ENCODE measurements around the gene PRSS36. TPM values are rescaled to one million over a fixed set of nuclear protein-coding genes. Genes with fewer than 3 reads are reported as not detected.
A peak's percentile ranks its signal among the peaks of the same experiment; 100 is the strongest.

The PRSS36 gene
- total RNA-seq, 1 experiment from 2014 or later: 4.1 TPM

DNA sequence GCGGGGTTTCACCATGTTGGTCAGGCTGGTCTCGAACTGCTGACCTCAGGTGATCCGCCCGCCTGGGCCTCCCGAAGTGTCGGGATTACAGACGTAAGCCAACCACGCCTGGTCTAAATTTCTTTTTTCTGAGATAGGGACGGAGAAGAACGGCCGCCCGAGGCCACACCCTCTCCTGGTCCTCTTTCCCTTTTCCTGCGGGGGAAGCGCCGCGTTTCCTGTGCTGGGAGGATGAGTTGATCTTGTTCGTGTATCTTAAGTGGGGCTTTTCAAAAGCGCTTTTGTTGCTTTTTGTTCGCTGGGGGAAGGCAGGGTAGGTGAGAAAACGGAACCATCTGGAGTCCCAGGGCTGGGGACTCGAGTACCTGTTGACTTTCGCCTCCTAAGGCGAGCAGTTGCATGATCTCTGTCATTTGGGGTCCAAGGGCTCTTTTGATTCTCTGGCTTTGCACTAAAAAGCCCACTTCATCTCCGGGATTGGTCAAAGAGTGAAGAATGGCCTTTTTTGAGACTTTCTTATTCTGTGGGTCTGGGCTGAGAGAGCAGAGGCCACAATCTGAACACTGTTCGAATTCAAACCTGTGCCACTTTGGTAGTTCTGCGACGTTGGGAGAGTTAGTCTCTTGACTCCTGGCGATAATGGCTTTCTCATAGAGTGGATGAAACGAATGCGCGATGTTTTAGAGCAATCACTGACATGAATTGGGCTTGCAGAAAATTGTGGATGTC, 31.4 kb upstream of the PRSS36 start:
- Histone ChIP-seq H3K79me2 (ENCODE audit: low read depth) (peaks cover 73% of the 10 kb centered on the region), H3F3A (ENCODE audit: insufficient read depth, low read depth) (peaks cover 48% of the 10 kb centered on the region), H3K36me3 (ENCODE audit: low read depth) (peaks cover 48% of the 10 kb centered on the region), H4K20me1 (ENCODE audit: insufficient read depth) (peaks cover 59% of the 10 kb centered on the region), H3K4me2 (peak overlapping the region; percentile 91), H3K9me3 (ENCODE audit: insufficient read depth, low read depth) (no peaks in the 10 kb centered on the region), H3K4me3 (peak overlapping the region; percentile 83), H3K4me1 (replicated peaks; ENCODE audit: insufficient read depth) (peaks cover 22% of the 10 kb centered on the region), H2AFZ (no peak overlapping the region), H3K27ac (peak overlapping the region; percentile 94; the same call in 1 of the 2 replicates), H3K27me3 (ENCODE audit: insufficient read depth, low read depth) (no peaks in the 10 kb centered on the region), H3K9me2 (ENCODE audit: insufficient read depth) (no peaks in the 10 kb centered on the region)
- TSS peak; percentile 31 for BruUV-seq (replicated peaks)
- peak in 1 of 2 experiments; percentile 31 for DNase-seq
- intact Hi-C loops (cut with micrococcal nuclease; ENCODE audit: unreplicated experiment): no loop called here
- POLR2A ChIA-PET (ENCODE audit: unreplicated experiment): interaction anchor here (0.5 to 1.6 kb wide), 6 partner anchors 16 to 271 kb away, joined by 3 to 12 read pairs (median 6); partner anchors contain the start of genes PYCARD and ZNF843
- TF ChIP-seq EZH2 (IDR thresholded peaks at IDR 0.05; ENCODE audit: low read depth): no peak
- TF ChIP-seq, protein P1, sequence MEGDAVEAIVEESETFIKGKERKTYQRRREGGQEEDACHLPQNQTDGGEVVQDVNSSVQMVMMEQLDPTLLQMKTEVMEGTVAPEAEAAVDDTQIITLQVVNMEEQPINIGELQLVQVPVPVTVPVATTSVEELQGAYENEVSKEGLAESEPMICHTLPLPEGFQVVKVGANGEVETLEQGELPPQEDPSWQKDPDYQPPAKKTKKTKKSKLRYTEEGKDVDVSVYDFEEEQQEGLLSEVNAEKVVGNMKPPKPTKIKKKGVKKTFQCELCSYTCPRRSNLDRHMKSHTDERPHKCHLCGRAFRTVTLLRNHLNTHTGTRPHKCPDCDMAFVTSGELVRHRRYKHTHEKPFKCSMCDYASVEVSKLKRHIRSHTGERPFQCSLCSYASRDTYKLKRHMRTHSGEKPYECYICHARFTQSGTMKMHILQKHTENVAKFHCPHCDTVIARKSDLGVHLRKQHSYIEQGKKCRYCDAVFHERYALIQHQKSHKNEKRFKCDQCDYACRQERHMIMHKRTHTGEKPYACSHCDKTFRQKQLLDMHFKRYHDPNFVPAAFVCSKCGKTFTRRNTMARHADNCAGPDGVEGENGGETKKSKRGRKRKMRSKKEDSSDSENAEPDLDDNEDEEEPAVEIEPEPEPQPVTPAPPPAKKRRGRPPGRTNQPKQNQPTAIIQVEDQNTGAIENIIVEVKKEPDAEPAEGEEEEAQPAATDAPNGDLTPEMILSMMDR (conservative IDR thresholded peaks at IDR 0.05): no peak
- CTCF ChIA-PET: no interaction called here

DNA sequence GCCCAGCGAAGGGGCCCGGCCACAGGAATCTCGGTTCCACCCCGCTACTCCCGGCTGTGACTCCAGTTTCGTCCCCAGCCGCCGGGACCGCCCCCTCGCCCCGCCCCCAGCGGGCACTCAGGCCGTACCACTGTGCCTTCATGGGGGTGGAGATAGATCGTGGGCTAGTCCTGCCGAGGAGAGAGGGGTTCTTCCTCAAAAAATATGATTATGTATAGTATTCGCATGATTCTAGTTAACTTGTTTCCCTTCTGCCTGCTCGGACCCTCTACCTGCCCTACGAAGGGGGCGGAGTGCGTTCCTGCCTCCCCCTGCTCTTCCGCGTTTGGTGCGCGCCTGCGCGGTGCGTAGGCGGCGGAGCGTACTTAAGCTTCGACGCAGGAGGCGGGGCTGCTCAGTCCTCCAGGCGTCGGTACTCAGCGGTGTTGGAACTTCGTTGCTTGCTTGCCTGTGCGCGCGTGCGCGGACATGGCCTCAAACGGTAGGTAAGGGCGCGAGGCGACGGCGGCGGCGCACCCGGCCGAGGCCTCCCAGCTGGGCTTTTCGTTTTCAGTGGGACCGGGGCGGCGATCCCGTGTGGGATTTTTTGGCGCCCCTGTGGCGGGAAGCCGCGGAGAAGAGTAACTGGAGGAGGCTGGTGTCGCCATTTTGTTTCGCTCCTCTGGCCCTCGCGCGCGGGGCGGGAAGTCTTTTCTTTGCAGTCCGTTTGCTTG, 30.0 kb upstream of the PRSS36 start, which contains the start of gene FUS:
Gene FUS, plus strand, starts transcription at position 393 of the 713 bp plus-strand sequence. Its CDS starts 76 bp downstream, at position 469.
- Histone ChIP-seq H4K20me1 (ENCODE audit: insufficient read depth) (peaks cover 45% of the 10 kb centered on the region), H3F3A (ENCODE audit: insufficient read depth, low read depth) (peaks cover 35% of the 10 kb centered on the region), H3K9me3 (ENCODE audit: insufficient read depth, low read depth) (no peaks in the 10 kb centered on the region), H3K4me2 (peak within 1 kb of the TSS; percentile 91), H2AFZ (peak within 1 kb of the TSS; percentile 91), H3K4me1 (replicated peaks; ENCODE audit: insufficient read depth) (peaks cover 22% of the 10 kb centered on the region), H3K4me3 (peak within 1 kb of the TSS; percentile 83), H3K36me3 (ENCODE audit: low read depth) (peaks cover 35% of the 10 kb centered on the region), H3K79me2 (ENCODE audit: low read depth) (peaks cover 59% of the 10 kb centered on the region), H3K9me2 (ENCODE audit: insufficient read depth) (no peaks in the 10 kb centered on the region), H3K27me3 (ENCODE audit: insufficient read depth, low read depth) (no peaks in the 10 kb centered on the region), H3K27ac (peak within 1 kb of the TSS; percentile 94)
- peak; percentile 80 to 93 for DNase-seq
- ChIA-PET POLR2A (ENCODE audit: unreplicated experiment) (interaction anchor here (0.5 to 1.7 kb wide), 16 partner anchors 13 to 694 kb away, joined by 3 to 20 read pairs (median 5); partner anchors contain the start of genes KAT8, PYCARD, ZNF267 and ZNF843), CTCF (interaction anchor here (0.6 to 1.7 kb wide), 3 partner anchors 38 to 185 kb away, joined by 3 to 21 read pairs (median 10); no protein-coding TSS in a partner anchor)
- intact Hi-C loops (cut with micrococcal nuclease; ENCODE audit: unreplicated experiment): loop anchor here (1.0 kb wide), 4 partner anchors 30 to 183 kb away; partner anchors contain the start of genes PRSS36, ZNF646 and ZNF668
- TF ChIP-seq, protein P1 (conservative IDR thresholded peaks at IDR 0.05): no peak
- no peak for TF ChIP-seq EZH2 (IDR thresholded peaks at IDR 0.05; ENCODE audit: low read depth)
- no TSS peak for BruUV-seq (replicated peaks)

DNA sequence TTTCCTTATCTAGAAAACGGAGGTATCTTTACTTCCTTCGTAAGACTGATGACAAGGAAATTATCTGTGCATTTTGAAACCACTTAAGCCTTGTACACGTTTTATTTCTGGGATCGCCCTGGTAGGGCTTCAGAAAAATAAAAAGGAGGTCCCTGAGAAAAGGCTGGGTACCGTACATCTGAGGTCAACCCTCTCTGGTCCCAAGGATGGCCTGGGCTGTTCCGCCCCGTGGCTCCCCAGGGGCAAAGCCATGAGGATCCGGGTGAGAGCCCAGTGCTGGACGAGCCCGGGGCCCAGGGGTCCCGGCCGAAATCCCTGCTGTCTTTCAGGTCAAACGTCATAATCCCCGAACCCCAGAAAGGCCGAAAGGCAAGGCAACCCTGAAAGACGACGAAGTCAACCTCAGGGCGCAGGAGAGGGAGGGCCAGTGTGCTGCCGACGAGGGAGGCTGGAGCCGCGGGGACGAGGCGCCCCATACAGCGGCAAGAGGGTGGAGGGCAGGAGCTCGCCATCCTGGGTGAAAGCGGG, 29.4 kb upstream of the PRSS36 start:
- Histone ChIP-seq H3F3A (ENCODE audit: insufficient read depth, low read depth) (peaks cover 29% of the 10 kb centered on the region; the same call in 1 of the 2 replicates), H3K4me2 (peak overlapping the region; percentile 91), H3K27me3 (ENCODE audit: insufficient read depth, low read depth) (no peaks in the 10 kb centered on the region), H3K9me3 (ENCODE audit: insufficient read depth, low read depth) (no peaks in the 10 kb centered on the region), H3K27ac (peak overlapping the region; percentile 94), H3K4me3 (peak overlapping the region; percentile 83), H3K4me1 (replicated peaks; ENCODE audit: insufficient read depth) (peaks cover 22% of the 10 kb centered on the region), H2AFZ (peak overlapping the region; percentile 91), H3K79me2 (ENCODE audit: low read depth) (peaks cover 53% of the 10 kb centered on the region), H4K20me1 (ENCODE audit: insufficient read depth) (peaks cover 39% of the 10 kb centered on the region), H3K9me2 (ENCODE audit: insufficient read depth) (no peaks in the 10 kb centered on the region), H3K36me3 (ENCODE audit: low read depth) (peaks cover 31% of the 10 kb centered on the region)
- CTCF ChIA-PET: interaction anchor here (1.7 kb wide), 1 partner anchor 37 kb away, joined by 10 read pairs; no protein-coding TSS in a partner anchor
- intact Hi-C loops (cut with micrococcal nuclease; ENCODE audit: unreplicated experiment): loop anchor here (1.0 kb wide), 1 partner anchor 29 kb away; the partner anchor contains the start of gene PRSS36
- BruUV-seq (replicated peaks): TSS peak; percentile 94
- TF ChIP-seq, protein P1 (conservative IDR thresholded peaks at IDR 0.05): no peak
- no peak for TF ChIP-seq EZH2 (IDR thresholded peaks at IDR 0.05; ENCODE audit: low read depth)
- no peak for DNase-seq
- POLR2A ChIA-PET (ENCODE audit: unreplicated experiment): interaction anchor here (0.5 to 1.7 kb wide), 10 partner anchors 14 to 694 kb away, joined by 3 to 20 read pairs (median 6); partner anchors contain the start of genes KAT8, PYCARD and ZNF267

Measured in PC-9 (cell line).